H1 (cell line): Measurements from ENCODE around the gene KNCN. TPM values are rescaled to one million over a fixed set of nuclear protein-coding genes. Genes with fewer than 3 reads are reported as not detected.

ENCODE experiments used
- CTCF ChIA-PET: fragments of 300-600 bp; sonication (Branson Sonifier 250); formaldehyde crosslinking; loops from one replicate; lab custom pipeline; 2021; ENCODE audit not compliant: partially characterized antibody; lab: Charles Lee
- POLR2A ChIA-PET: fragments of 300-600 bp; sonication (Branson Sonifier 250); formaldehyde crosslinking; loops from one replicate; lab custom pipeline; 2021; ENCODE audit warnings: inconsistent platforms; ENCODE audit not compliant: partially characterized antibody; lab: Charles Lee
- DNase-seq, 2 experiments: peaks; one replicate each; pipeline versions ENCODE4 v3.0.0 to v3.0.0-alpha.2; 2010 to 2022; ENCODE audit warnings: low spot score in 2 of 2, low read depth in 1 of 2, mixed read lengths in 1 of 2
- FAIRE-seq: peaks from 2 replicates; lab custom pipeline; 2011; peaks lifted over from hg19 to GRCh38; lab: Jason Lieb, UNC
- H2AFZ ChIP-seq: 2 replicates; pipeline ENCODE4 v1.8.1; 2012; ENCODE audit warnings: low read length, inconsistent platforms
- H2AK5ac ChIP-seq: 2 replicates; pipeline ENCODE4 v1.6.1; 2013; ENCODE audit warnings: low read depth, low read length
- H2BK120ac ChIP-seq: replicated peaks from 2 replicates; pipeline ENCODE3; 2013; ENCODE audit warnings: low read depth, low read length, inconsistent platforms
- H2BK12ac ChIP-seq: 2 replicates; pipeline ENCODE4 v1.6.1; 2013; ENCODE audit warnings: low read depth, low read length
- H2BK15ac ChIP-seq: 2 replicates; pipeline ENCODE4 v1.6.1; 2013; ENCODE audit warnings: low read length
- H2BK20ac ChIP-seq: 2 replicates; pipeline ENCODE4 v1.6.1; 2013; ENCODE audit warnings: low read length
- H2BK5ac ChIP-seq: 2 replicates; pipeline ENCODE4 v1.6.1; 2013; ENCODE audit warnings: low read depth, low read length
- H3K14ac ChIP-seq: 2 replicates; pipeline ENCODE4 v1.6.1; 2013; ENCODE audit warnings: inconsistent platforms; ENCODE audit not compliant: insufficient read length
- H3K18ac ChIP-seq: 2 replicates; pipeline ENCODE4 v1.6.1; 2013; ENCODE audit warnings: low read length; ENCODE audit errors: extremely low read depth
- H3K23ac ChIP-seq: 2 replicates; pipeline ENCODE4 v1.6.1; 2013; ENCODE audit warnings: inconsistent platforms; ENCODE audit not compliant: insufficient read length
- H3K23me2 ChIP-seq: 2 replicates; pipeline ENCODE4 v1.6.1; 2013; ENCODE audit warnings: low read depth, low read length
- H3K27ac ChIP-seq: 2 replicates; pipeline ENCODE4 v1.6.1; 2011; ENCODE audit warnings: low read depth, low read length, inconsistent platforms
- H3K27me3 ChIP-seq, 4 experiments: replicated peaks in 1 of 4; 1 replicate in 1 of 4; 2 replicates in 3 of 4; pipeline versions ENCODE4 v1.6.1 to v1.8.1; 2011 to 2013; ENCODE audit warnings: low read length in 3 of 4, mild to moderate bottlenecking in 3 of 4, inconsistent platforms in 2 of 4, mixed read lengths in 2 of 4, moderate library complexity in 1 of 4; ENCODE audit not compliant: control insufficient read depth in 3 of 4, insufficient read depth in 3 of 4; ENCODE audit errors: extremely low read depth in 1 of 4
- H3K36me3 ChIP-seq, 4 experiments: 2 replicates each; pipeline versions ENCODE4 v1.6.1 to v1.8.1; 2011 to 2013; ENCODE audit warnings: mild to moderate bottlenecking in 4 of 4, low read length in 3 of 4, moderate library complexity in 2 of 4, control low read depth in 1 of 4, inconsistent platforms in 1 of 4; ENCODE audit not compliant: insufficient read depth in 4 of 4, control insufficient read depth in 2 of 4
- H3K4ac ChIP-seq: replicated peaks from 2 replicates; pipeline ENCODE3; 2013; ENCODE audit warnings: low read length, low read depth, mixed read lengths, inconsistent platforms; ENCODE audit not compliant: insufficient read length
- H3K4me1 ChIP-seq, 4 experiments: replicated peaks in 1 of 4; 1 replicate in 1 of 4; 2 replicates in 3 of 4; pipeline versions ENCODE4 v1.6.1 to v1.8.1; 2011 to 2013; ENCODE audit warnings: low read length in 3 of 4, inconsistent platforms in 2 of 4, mixed read lengths in 1 of 4; ENCODE audit not compliant: insufficient read depth in 4 of 4, control insufficient read depth in 3 of 4
- H3K4me2 ChIP-seq, 2 experiments: 2 replicates each; pipeline versions ENCODE4 v1.6.1 to v1.8.1; 2011 to 2013; ENCODE audit warnings: low read depth in 2 of 2, low read length in 2 of 2, control low read depth in 1 of 2, inconsistent platforms in 1 of 2, mild to moderate bottlenecking in 1 of 2; ENCODE audit not compliant: insufficient read depth in 1 of 2
- H3K4me3 ChIP-seq, 4 experiments: fragments of 200-600, 300-600 bp in 1 of 4; sonication (generic), shearing (Covaris generic), sonication (Bioruptor Twin) in 1 of 4; 2 replicates each; pipeline versions ENCODE4 v1.5.1 to v1.8.1; 2011 to 2016; ENCODE audit warnings: low read length in 4 of 4, low read depth in 3 of 4, control low read depth in 2 of 4, inconsistent platforms in 2 of 4, mild to moderate bottlenecking in 2 of 4, mixed read lengths in 1 of 4, moderate library complexity in 1 of 4; ENCODE audit not compliant: insufficient read depth in 2 of 4; ENCODE audit errors: extremely low read depth in 1 of 4
- H3K56ac ChIP-seq: replicated peaks from 2 replicates; pipeline ENCODE3; 2013; ENCODE audit warnings: low read depth, mild to moderate bottlenecking, mixed read lengths, low read length, inconsistent platforms; ENCODE audit not compliant: insufficient read length
- H3K79me1 ChIP-seq: 2 replicates; pipeline ENCODE4 v1.6.1; 2013; ENCODE audit warnings: low read depth, low read length, control low read depth
- H3K79me2 ChIP-seq, 2 experiments: 2 replicates each; pipeline versions ENCODE4 v1.6.1 to v1.8.1; 2012 to 2013; ENCODE audit warnings: low read length in 2 of 2, mild to moderate bottlenecking in 2 of 2, inconsistent platforms in 1 of 2; ENCODE audit not compliant: insufficient read depth in 2 of 2, control insufficient read depth in 1 of 2
- H3K9ac ChIP-seq, 4 experiments: replicated peaks in 1 of 4; 1 replicate in 1 of 4; 2 replicates in 3 of 4; pipeline versions ENCODE4 v1.6.1 to v1.8.1; 2011 to 2013; ENCODE audit warnings: low read depth in 3 of 4, low read length in 3 of 4, control low read depth in 2 of 4, mild to moderate bottlenecking in 2 of 4, moderate library complexity in 2 of 4, inconsistent platforms in 1 of 4; ENCODE audit errors: extremely low read depth in 1 of 4
- H3K9me3 ChIP-seq, 2 experiments: 2 replicates each; pipeline versions ENCODE4 v1.6.1 to v1.8.1; 2012 to 2013; ENCODE audit warnings: mild to moderate bottlenecking in 2 of 2, moderate library complexity in 2 of 2, control low read depth in 1 of 2, inconsistent platforms in 1 of 2, low read depth in 1 of 2, low read length in 1 of 2, mixed read lengths in 1 of 2; ENCODE audit not compliant: insufficient read depth in 2 of 2
- H4K20me1 ChIP-seq, 2 experiments: replicated peaks in 1 of 2; 2 replicates each; pipeline versions ENCODE3 to v1.8.1; 2011 to 2013; ENCODE audit warnings: inconsistent platforms in 2 of 2, low read length in 2 of 2, mild to moderate bottlenecking in 1 of 2; ENCODE audit not compliant: insufficient read depth in 2 of 2, control insufficient read depth in 1 of 2
- H4K5ac ChIP-seq: 2 replicates; pipeline ENCODE4 v1.6.1; 2013; ENCODE audit warnings: low read length, low read depth, mixed read lengths, inconsistent platforms; ENCODE audit not compliant: insufficient read length
- H4K8ac ChIP-seq: 2 replicates; pipeline ENCODE4 v1.8.0; 2013; ENCODE audit warnings: mild to moderate bottlenecking, moderate library complexity, low read length, inconsistent platforms; ENCODE audit not compliant: insufficient read depth; ENCODE audit errors: extremely low read depth
- H4K91ac ChIP-seq: replicated peaks from 2 replicates; pipeline ENCODE3; 2013; ENCODE audit warnings: low read length, mixed read lengths, inconsistent platforms; ENCODE audit not compliant: insufficient read length
- JUND ChIP-seq: IDR thresholded peaks from 2 replicates; pipeline ENCODE4 v1.6.1; 2011; ENCODE audit warnings: mild to moderate bottlenecking, improper control_type of control experiment, low read length
- SUZ12 ChIP-seq: fragments of 200-600 bp; sonication (generic); IDR thresholded peaks from 2 replicates; pipeline ENCODE4 v1.6.1; 2012; ENCODE audit warnings: mild to moderate bottlenecking, inconsistent platforms, low read length, moderate library complexity, mixed read lengths
- WGBS, 2 experiments: shearing (Covaris generic) in 1 of 2; methylation state at CpG; one replicate each; pipeline versions ENCODE4 v1.1.6 to v1.1.7; 2013 to 2015; ENCODE audit warnings: low lambda C conversion rate in 2 of 2, mixed read lengths in 2 of 2, inconsistent platforms in 1 of 2, low coverage in 1 of 2, missing lambda C conversion rate in 1 of 2; ENCODE audit not compliant: insufficient replicate concordance in 2 of 2, insufficient coverage in 1 of 2, insufficient read length in 1 of 2; ENCODE audit errors: extremely low coverage in 1 of 2, missing lambda C conversion rate in 1 of 2; 5-methylcytosine and 5-hydroxymethylcytosine counted together
- polyA plus RNA-seq, 7 experiments: library from polyadenylated mRNA; depleted of rRNA in 3 of 7; stranded (reverse) in 5 of 7; unstranded in 2 of 7; fragments of >200 nt in 5 of 7; fragments of 200-250 nt in 2 of 7; gene quantifications; 1 replicate in 5 of 7; 2 replicates in 1 of 7; 4 replicates in 1 of 7; pipeline versions ENCODE4 v1.2.1 to v1.2.3, GENCODE V29; 2011 to 2013; ENCODE audit warnings: missing spikeins in 2 of 7, mixed read lengths in 2 of 7
- total RNA-seq: library from RNA; stranded (reverse); fragmentation: NEBNext Ultra II Directional; extraction: Animal tissue kit (Norgen Biotek cat#: 25700); gene quantifications from 2 replicates; pipeline ENCODE4 v1.2.1, GENCODE V29; 2021

Gene KNCN
- total and polyA plus RNA-seq, 2 of the 8 experiments (the other 6 are each of a cell fraction or from before 2014, with no cell fraction given), result not detected

- H3K27ac ChIP-seq, result no peak overlapping the region
- H2BK15ac ChIP-seq, result no peak overlapping the region
- H3K4ac ChIP-seq, result no peak overlapping the region
- H3K9me3 ChIP-seq, result no peaks in the 10 kb centered on the region
- no peak overlapping the region for H3K4me2 ChIP-seq
- TF ChIP-seq SUZ12, result 0 out of 2 replicates have a peak, but pooled peaks have one; percentile 19
- no peak for TF ChIP-seq JUND
- no peak for DNase-seq
- H3K79me1 ChIP-seq, result no peaks in the 10 kb centered on the region; the same call in 1 of the 2 replicates
- POLR2A ChIA-PET, result no interaction called here
- CTCF ChIA-PET, result interaction anchor here (1.5 to 35.6 kb wide), 4 partner anchors 9 to 51 kb away, joined by 5 to 1068 read pairs (median 158); a partner anchor contains a TSS
- 83% methylated on average over 6 of the region's 6 CpGs; no CpG with 5 or more reads in 1 of the 2 experiments for WGBS, 2 experiments
- no peak overlapping the region for H3K23ac ChIP-seq
- H3K18ac ChIP-seq, result no peak overlapping the region
- no peaks in the 10 kb centered on the region; a peak in 1 of 8 replicates for H3K36me3 ChIP-seq
- peaks cover 8 to 24% (median 21%) of the 10 kb centered on the region in 4 experiments for H3K4me1 ChIP-seq
- H3K79me2 ChIP-seq, result no peaks in the 10 kb centered on the region
- H2BK20ac ChIP-seq, result no peak overlapping the region
- 0 out of 2 replicates have a peak, but pooled peaks cover 3% of the 10 kb centered on the region for H3K23me2 ChIP-seq
- peaks cover 2 to 15% of the 10 kb centered on the region in 2 experiments for H4K20me1 ChIP-seq
- H2AFZ ChIP-seq, result no peak overlapping the region
- no peak overlapping the region for H2BK120ac ChIP-seq
- FAIRE-seq, result no peak
- H4K8ac ChIP-seq, result no peak overlapping the region
- no peak overlapping the region for H2AK5ac ChIP-seq
- H3K27me3 ChIP-seq, result peaks cover 33 to 61% (median 55%) of the 10 kb centered on the region in 4 experiments
- no peak overlapping the region for H4K91ac ChIP-seq
- H4K5ac ChIP-seq, result no peak overlapping the region
- no peak overlapping the region for H2BK12ac ChIP-seq
- no peak overlapping the region for H3K14ac ChIP-seq
- no peak overlapping the region for H3K9ac ChIP-seq
- no peak overlapping the region for H3K4me3 ChIP-seq
- H3K56ac ChIP-seq, result no peak overlapping the region
- no peak overlapping the region for H2BK5ac ChIP-seq
Measured at GRCh38 chr1:46496505-46496904, 54.9 kb downstream of the KNCN start.
